Measurements from ENCODE around the gene HECTD4.
"Not testable (repeated sequence)": the region's sequence is repeated elsewhere in the genome, so short reads cannot be mapped to it uniquely, and the experiment has no call there.

Gene HECTD4

GRCh38 chr12:112401054-112401453 lies 18.8 kb upstream of the HECTD4 start:
- Histone ChIP-seq H3K79me2 (ENCODE audit: control insufficient read depth, low read length) (no peaks in the 10 kb centered on the region), H3K4me2 (ENCODE audit: low read length) (no peak overlapping the region), H3K9me2 (replicated peaks; ENCODE audit: control insufficient read depth, low read length) (no peaks in the 10 kb centered on the region), H4K20me1 (ENCODE audit: control insufficient read depth, insufficient read depth, low read depth, low read length) (peaks cover 4% of the 10 kb centered on the region; the same call in 1 of the 2 replicates), H3K9me3 (ENCODE audit: control insufficient read depth, insufficient read depth, low read length) (no peaks in the 10 kb centered on the region), H3K4me1 (ENCODE audit: control insufficient read depth, low read length) (no peaks in the 10 kb centered on the region), H3K27ac (ENCODE audit: low read depth, low read length) (no peak overlapping the region), H3K4me3 (ENCODE audit: low read length) (no peak overlapping the region), H3F3A (ENCODE audit: control insufficient read depth, insufficient read depth) (peaks cover 37% of the 10 kb centered on the region), H3K27me3 (ENCODE audit: control insufficient read depth, low read length) (no peaks in the 10 kb centered on the region), H3K36me3 (ENCODE audit: control insufficient read depth, low read length) (peaks cover 21% of the 10 kb centered on the region)
- TF ChIP-seq CTCF (IDR thresholded peaks at IDR 0.05; ENCODE audit: low read depth, low read length, poor library complexity, severe bottlenecking), result no peak
- no peak for TF ChIP-seq EZH2phosphoT487 (IDR thresholded peaks at IDR 0.05; ENCODE audit: borderline replicate concordance, low read length)

DNA sequence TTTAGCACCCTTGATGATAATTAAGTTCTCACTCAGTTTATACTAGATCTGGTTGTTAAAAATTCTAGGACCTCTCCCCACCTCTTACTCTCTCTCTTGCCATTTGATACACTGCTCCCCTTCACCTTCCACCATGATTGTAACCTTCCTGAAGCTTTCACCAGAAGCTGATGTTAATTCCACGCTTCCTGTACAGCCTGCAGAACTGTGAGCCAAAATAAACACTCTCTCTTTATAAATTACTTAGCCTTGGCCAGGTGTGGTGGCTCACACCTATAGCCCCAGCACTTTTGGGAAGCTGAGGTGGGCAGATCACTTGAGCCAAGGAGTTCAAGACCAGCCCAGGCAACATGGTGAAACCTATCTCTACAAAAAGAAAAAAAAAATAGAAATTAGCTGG lies 11.1 kb upstream of the HECTD4 start:
- TF ChIP-seq CTCF (IDR thresholded peaks at IDR 0.05; ENCODE audit: low read depth, low read length, poor library complexity, severe bottlenecking) (no peak), EZH2phosphoT487 (IDR thresholded peaks at IDR 0.05; ENCODE audit: borderline replicate concordance, low read length) (no peak)
- no peaks in the 10 kb centered on the region for H3F3A ChIP-seq (ENCODE audit: control insufficient read depth, insufficient read depth)
- no peak overlapping the region for H3K27ac ChIP-seq (ENCODE audit: low read depth, low read length)
- no peaks in the 10 kb centered on the region for H3K79me2 ChIP-seq (ENCODE audit: control insufficient read depth, low read length)
- no peaks in the 10 kb centered on the region for H3K36me3 ChIP-seq (ENCODE audit: control insufficient read depth, low read length)
- H3K4me3 ChIP-seq (ENCODE audit: low read length), result no peak overlapping the region
- no peaks in the 10 kb centered on the region for H3K9me2 ChIP-seq (replicated peaks; ENCODE audit: control insufficient read depth, low read length)
- H3K27me3 ChIP-seq (ENCODE audit: control insufficient read depth, low read length), result no peaks in the 10 kb centered on the region
- H3K4me1 ChIP-seq (ENCODE audit: control insufficient read depth, low read length), result no peaks in the 10 kb centered on the region
- H3K4me2 ChIP-seq (ENCODE audit: low read length), result no peak overlapping the region
- no peaks in the 10 kb centered on the region for H4K20me1 ChIP-seq (ENCODE audit: control insufficient read depth, insufficient read depth, low read depth, low read length)
- H3K9me3 ChIP-seq (ENCODE audit: control insufficient read depth, insufficient read depth, low read length), result no peaks in the 10 kb centered on the region

- peaks cover 15% of the 10 kb centered on the region for H3K4me1 ChIP-seq (ENCODE audit: control insufficient read depth, low read length)
- not testable (repeated sequence) for H3K4me2 ChIP-seq (ENCODE audit: low read length); H3F3A ChIP-seq (ENCODE audit: control insufficient read depth, insufficient read depth); H4K20me1 ChIP-seq (ENCODE audit: control insufficient read depth, insufficient read depth, low read depth, low read length); H3K9me2 ChIP-seq (replicated peaks; ENCODE audit: control insufficient read depth, low read length); H3K4me3 ChIP-seq (ENCODE audit: low read length); H3K27me3 ChIP-seq (ENCODE audit: control insufficient read depth, low read length); H3K79me2 ChIP-seq (ENCODE audit: control insufficient read depth, low read length); H3K36me3 ChIP-seq (ENCODE audit: control insufficient read depth, low read length); H3K9me3 ChIP-seq (ENCODE audit: control insufficient read depth, insufficient read depth, low read length); H3K27ac ChIP-seq (ENCODE audit: low read depth, low read length)
Measured at GRCh38 chr12:112389922-112390654, 7.9 kb upstream of the HECTD4 start.

DNA sequence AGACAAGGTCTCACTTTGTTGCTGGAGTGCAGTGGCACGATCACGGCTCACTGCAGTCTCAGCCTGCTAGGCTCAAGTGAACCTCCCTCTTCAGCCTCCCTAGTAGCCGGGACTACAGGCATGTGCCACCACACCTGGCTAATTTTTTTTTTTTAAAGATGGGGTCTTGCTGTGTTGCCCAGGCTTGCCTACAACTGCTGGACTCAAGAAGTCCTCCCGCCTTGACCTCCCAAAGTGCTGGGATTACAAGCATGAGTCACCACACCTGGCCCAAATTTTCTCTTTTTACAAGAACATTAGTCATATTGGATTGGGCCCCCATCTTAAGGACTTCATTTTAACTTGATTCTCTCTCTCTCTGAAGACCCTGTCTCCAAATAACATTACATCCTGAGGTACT lies 7.0 kb upstream of the HECTD4 start:
- H3K27ac ChIP-seq (ENCODE audit: low read depth, low read length), result no peak overlapping the region
- H4K20me1 ChIP-seq (ENCODE audit: control insufficient read depth, insufficient read depth, low read depth, low read length), result no peaks in the 10 kb centered on the region
- no peaks in the 10 kb centered on the region for H3K79me2 ChIP-seq (ENCODE audit: control insufficient read depth, low read length)
- H3K4me2 ChIP-seq (ENCODE audit: low read length), result no peak overlapping the region
- no peaks in the 10 kb centered on the region for H3K9me3 ChIP-seq (ENCODE audit: control insufficient read depth, insufficient read depth, low read length)
- H3K4me1 ChIP-seq (ENCODE audit: control insufficient read depth, low read length), result peaks cover 15% of the 10 kb centered on the region
- no peak overlapping the region for H3K4me3 ChIP-seq (ENCODE audit: low read length)
- no peaks in the 10 kb centered on the region for H3K36me3 ChIP-seq (ENCODE audit: control insufficient read depth, low read length)
- H3K27me3 ChIP-seq (ENCODE audit: control insufficient read depth, low read length), result no peaks in the 10 kb centered on the region
- no peaks in the 10 kb centered on the region for H3K9me2 ChIP-seq (replicated peaks; ENCODE audit: control insufficient read depth, low read length)
- TF ChIP-seq EZH2phosphoT487 (IDR thresholded peaks at IDR 0.05; ENCODE audit: borderline replicate concordance, low read length), result no peak
- no peak for TF ChIP-seq CTCF (IDR thresholded peaks at IDR 0.05; ENCODE audit: low read depth, low read length, poor library complexity, severe bottlenecking)
- H3F3A ChIP-seq (ENCODE audit: control insufficient read depth, insufficient read depth), result no peaks in the 10 kb centered on the region
